ENCODE data around the gene COL5A1. TPM values are rescaled to one million over a fixed set of nuclear protein-coding genes. Genes with fewer than 3 reads are reported as not detected.

Gene COL5A1
- total and polyA plus RNA-seq, 4 donors: 12.2 to 169 (median 65.4) TPM

DNA sequence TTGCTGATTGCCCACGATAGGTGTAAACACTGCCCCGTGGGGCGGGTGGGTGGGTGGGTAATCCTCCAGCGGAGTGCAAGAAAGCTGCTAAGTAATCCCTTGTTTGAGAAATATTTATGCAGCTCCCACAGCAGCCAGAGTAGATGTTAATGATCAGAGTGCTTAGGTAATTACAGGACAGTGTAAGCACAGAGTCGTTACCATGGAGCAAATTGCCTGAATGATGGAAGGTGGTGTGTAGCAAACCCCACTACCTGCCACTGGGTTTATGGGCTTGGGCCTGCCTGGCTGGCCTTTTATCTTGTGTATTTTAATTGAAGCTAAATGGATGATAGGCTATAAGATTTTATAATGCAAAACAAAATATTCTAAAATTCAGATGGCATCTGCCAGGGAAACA, 110.0 kb downstream of the COL5A1 start:
- ATAC-seq (ENCODE audit: insufficient read depth, low FRiP score) (no peak), DNase-seq (no peak)
- Histone ChIP-seq H3K4me1 (ENCODE audit: control insufficient read depth in 5 of 5, insufficient read depth in 5 of 5, low read length in 5 of 5) (peaks cover 0 to 18% (median 10%) of the 10 kb centered on the region in 5 donors), H3K9ac (ENCODE audit: insufficient read depth in 1 of 2, low read length in 2 of 2) (no peak overlapping the region), H3K4me3 (no peak overlapping the region), H3K27me3 (ENCODE audit: control insufficient read depth in 3 of 3, insufficient read depth in 3 of 3, low read length in 2 of 3) (no peaks in the 10 kb centered on the region), H3K9me3 (ENCODE audit: control insufficient read depth in 4 of 4, insufficient read depth in 3 of 4, low read length in 3 of 4) (peaks cover 0 to 4% (median 1%) of the 10 kb centered on the region in 4 donors), H3K36me3 (ENCODE audit: control insufficient read depth in 4 of 4, insufficient read depth in 4 of 4, low read length in 4 of 4) (peaks cover 0 to 47% (median 18%) of the 10 kb centered on the region in 4 donors), H3K27ac (ENCODE audit: low read depth in 1 of 2, low read length in 1 of 2) (no peak overlapping the region)
- WGBS, 2 donors: 93 to 96% methylated on average over 5 of the region's 5 CpGs
- TF ChIP-seq, protein P1, sequence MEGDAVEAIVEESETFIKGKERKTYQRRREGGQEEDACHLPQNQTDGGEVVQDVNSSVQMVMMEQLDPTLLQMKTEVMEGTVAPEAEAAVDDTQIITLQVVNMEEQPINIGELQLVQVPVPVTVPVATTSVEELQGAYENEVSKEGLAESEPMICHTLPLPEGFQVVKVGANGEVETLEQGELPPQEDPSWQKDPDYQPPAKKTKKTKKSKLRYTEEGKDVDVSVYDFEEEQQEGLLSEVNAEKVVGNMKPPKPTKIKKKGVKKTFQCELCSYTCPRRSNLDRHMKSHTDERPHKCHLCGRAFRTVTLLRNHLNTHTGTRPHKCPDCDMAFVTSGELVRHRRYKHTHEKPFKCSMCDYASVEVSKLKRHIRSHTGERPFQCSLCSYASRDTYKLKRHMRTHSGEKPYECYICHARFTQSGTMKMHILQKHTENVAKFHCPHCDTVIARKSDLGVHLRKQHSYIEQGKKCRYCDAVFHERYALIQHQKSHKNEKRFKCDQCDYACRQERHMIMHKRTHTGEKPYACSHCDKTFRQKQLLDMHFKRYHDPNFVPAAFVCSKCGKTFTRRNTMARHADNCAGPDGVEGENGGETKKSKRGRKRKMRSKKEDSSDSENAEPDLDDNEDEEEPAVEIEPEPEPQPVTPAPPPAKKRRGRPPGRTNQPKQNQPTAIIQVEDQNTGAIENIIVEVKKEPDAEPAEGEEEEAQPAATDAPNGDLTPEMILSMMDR (IDR thresholded peaks at IDR 0.05; ENCODE audit: control extremely low read depth, extremely low read depth): no peak

DNA sequence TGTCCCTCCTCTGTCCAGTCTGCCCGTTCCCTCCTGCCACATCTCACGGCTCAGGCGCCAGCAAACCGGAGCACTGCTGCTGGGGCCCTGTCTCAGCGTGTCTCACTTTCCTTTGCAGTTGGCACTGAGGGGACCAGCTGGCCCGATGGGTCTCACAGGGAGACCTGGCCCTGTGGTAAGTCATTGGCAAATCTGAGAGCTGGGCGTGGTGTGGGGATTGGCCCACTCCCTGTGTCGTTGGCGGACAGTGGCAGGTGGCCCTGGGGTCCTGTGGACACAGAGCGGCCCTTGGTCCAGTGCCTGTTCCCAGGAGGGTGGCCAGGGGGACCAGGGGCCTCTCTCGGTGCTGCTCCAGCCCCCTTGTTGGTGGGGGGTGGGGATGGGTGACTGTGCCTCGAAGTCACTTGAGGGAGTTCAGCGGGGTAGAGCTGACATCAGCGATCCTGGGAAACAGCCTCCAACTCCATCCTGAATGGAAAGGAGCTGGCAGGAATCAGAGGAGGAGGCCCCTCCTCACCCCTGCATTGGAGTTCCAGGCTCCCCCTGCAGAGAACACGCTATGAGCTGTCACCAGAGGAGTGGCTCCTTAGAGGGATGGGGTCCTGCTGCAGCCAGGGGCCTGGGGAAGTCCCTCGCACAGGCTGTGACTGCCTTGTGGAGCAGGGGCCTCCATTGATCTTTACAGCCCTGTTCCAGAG, 111.0 kb downstream of the COL5A1 start:
- TF ChIP-seq, protein P1 (IDR thresholded peaks at IDR 0.05; ENCODE audit: control extremely low read depth, extremely low read depth): no peak
- Histone ChIP-seq H3K27me3 (ENCODE audit: control insufficient read depth in 3 of 3, insufficient read depth in 3 of 3, low read length in 2 of 3) (no peaks in the 10 kb centered on the region), H3K27ac (ENCODE audit: low read depth in 1 of 2, low read length in 1 of 2) (no peak overlapping the region), H3K9ac (ENCODE audit: insufficient read depth in 1 of 2, low read length in 2 of 2) (no peak overlapping the region), H3K36me3 (ENCODE audit: control insufficient read depth in 4 of 4, insufficient read depth in 4 of 4, low read length in 4 of 4) (peaks cover 0 to 41% (median 16%) of the 10 kb centered on the region in 4 donors), H3K9me3 (ENCODE audit: control insufficient read depth in 4 of 4, insufficient read depth in 3 of 4, low read length in 3 of 4) (peaks cover 0 to 4% (median 1%) of the 10 kb centered on the region in 4 donors), H3K4me3 (no peak overlapping the region), H3K4me1 (ENCODE audit: control insufficient read depth in 5 of 5, insufficient read depth in 5 of 5, low read length in 5 of 5) (peaks cover 0 to 18% (median 10%) of the 10 kb centered on the region in 5 donors)
- WGBS, 2 donors: 89 to 94% methylated on average over 16 of the region's 16 CpGs
- no peak for DNase-seq
- no peak for ATAC-seq (ENCODE audit: insufficient read depth, low FRiP score)

DNA sequence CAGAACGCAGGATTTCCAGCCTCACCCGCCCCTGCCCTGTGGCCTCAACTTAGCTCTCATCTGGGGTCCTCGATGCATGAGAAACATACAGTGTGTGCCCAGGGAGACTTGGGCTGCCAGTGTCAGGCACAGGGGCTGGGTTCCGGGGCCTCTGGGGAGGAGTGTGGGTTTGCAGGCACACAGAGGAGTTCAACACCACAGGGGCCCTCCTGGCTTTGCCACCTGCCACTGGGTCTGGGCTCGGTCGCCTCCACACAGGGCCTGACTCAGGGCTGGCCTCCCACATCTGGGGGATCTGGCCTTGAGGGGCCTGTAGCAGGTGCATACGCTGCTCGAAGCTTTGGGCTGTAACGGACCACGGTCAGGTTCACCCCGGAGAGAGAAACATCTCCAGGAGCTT, 111.6 kb downstream of the COL5A1 start:
- Histone ChIP-seq H3K9ac (ENCODE audit: insufficient read depth in 1 of 2, low read length in 2 of 2) (no peak overlapping the region), H3K9me3 (ENCODE audit: control insufficient read depth in 4 of 4, insufficient read depth in 3 of 4, low read length in 3 of 4) (peaks cover 0 to under 1% (median 0%) of the 10 kb centered on the region in 4 donors), H3K27me3 (ENCODE audit: control insufficient read depth in 3 of 3, insufficient read depth in 3 of 3, low read length in 2 of 3) (no peaks in the 10 kb centered on the region), H3K36me3 (ENCODE audit: control insufficient read depth in 4 of 4, insufficient read depth in 4 of 4, low read length in 4 of 4) (peaks cover 0 to 36% (median 13%) of the 10 kb centered on the region in 4 donors), H3K4me3 (no peak overlapping the region), H3K27ac (ENCODE audit: low read depth in 1 of 2, low read length in 1 of 2) (no peak overlapping the region), H3K4me1 (ENCODE audit: control insufficient read depth in 5 of 5, insufficient read depth in 5 of 5, low read length in 5 of 5) (peaks cover 0 to 15% (median 5%) of the 10 kb centered on the region in 5 donors)
- ATAC-seq (ENCODE audit: insufficient read depth, low FRiP score) (no peak), DNase-seq (no peak)
- TF ChIP-seq, protein P1 (IDR thresholded peaks at IDR 0.05; ENCODE audit: control extremely low read depth, extremely low read depth): no peak
- WGBS, 2 donors: 93% methylated on average over 11 of the region's 11 CpGs

All from lung (tissue), 12 donors.